ENCODE measurements around the gene DNM3.

DNA sequence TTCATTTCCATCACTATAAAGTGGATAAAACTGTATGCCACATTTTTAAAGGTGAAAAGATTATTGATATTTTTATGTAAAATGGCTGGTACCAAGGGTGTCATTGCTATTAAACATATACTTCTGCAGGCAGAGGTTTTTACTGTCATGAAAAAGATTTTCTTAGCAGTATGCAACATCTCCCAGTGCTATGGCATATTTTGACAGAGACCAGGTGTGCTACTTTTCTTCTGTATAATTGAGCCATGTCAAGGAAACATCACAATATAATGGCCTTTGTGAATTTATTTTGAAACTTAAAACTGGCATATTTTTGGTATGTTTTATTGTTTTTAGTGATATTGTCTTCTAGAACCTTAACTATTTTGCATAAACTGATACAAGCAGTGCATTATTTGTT is 362.6 kb downstream of the DNM3 start:
- TF ChIP-seq, protein P1, sequence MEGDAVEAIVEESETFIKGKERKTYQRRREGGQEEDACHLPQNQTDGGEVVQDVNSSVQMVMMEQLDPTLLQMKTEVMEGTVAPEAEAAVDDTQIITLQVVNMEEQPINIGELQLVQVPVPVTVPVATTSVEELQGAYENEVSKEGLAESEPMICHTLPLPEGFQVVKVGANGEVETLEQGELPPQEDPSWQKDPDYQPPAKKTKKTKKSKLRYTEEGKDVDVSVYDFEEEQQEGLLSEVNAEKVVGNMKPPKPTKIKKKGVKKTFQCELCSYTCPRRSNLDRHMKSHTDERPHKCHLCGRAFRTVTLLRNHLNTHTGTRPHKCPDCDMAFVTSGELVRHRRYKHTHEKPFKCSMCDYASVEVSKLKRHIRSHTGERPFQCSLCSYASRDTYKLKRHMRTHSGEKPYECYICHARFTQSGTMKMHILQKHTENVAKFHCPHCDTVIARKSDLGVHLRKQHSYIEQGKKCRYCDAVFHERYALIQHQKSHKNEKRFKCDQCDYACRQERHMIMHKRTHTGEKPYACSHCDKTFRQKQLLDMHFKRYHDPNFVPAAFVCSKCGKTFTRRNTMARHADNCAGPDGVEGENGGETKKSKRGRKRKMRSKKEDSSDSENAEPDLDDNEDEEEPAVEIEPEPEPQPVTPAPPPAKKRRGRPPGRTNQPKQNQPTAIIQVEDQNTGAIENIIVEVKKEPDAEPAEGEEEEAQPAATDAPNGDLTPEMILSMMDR (IDR thresholded peaks at IDR 0.05; ENCODE audit: insufficient read depth, low read depth, low read length): no peak
- TF ChIP-seq EZH2 (IDR thresholded peaks at IDR 0.05; ENCODE audit: insufficient read depth, low read length): no peak
